DMS 273 treated with DMSO at 0.1 percent for 48 hours (cell line): Measurements from ENCODE around the gene HTR6.

Experiments used
- DNase-seq: peaks from one replicate; lab custom pipeline; 2025; lab: John Stamatoyannopoulos, UW

HTR6 gene

DNA sequence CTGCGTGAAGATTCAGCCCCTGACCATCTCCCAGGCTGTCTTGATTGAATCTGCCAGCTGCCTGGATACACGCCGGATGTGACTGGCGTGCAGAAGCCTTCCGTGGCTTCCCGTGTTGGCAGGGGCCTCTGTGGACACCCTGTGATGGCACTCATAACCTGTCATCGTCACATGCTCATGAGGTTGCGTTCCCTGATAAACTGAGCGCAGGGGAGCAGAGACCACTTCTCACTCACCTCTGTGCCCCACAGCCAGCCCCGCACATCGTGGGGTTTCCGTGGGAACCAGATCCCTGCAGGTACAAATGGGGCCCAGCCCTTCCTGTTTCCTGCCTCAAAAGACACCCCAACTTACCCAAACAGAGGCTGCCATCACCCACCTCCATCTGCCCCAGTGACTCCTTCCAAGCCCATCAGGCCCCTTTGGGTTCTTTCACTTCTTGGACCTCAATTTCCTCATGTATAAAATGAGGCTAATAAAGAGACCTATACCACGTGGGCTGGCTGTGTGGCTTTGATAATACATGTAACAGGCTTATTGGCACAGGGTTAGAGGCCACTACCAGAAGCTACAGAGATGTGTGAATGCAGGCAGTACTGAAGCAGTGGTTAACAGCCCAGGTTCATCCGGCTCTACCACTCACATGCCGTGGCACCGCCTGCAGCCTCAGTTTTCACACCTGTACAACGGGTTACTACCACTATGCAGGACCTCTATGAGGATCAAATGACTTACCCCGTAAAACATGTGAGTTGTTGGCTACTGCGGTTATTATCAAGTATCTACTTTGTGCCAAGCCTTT lies 23.6 kb downstream of the HTR6 start:
- no peak for DNase-seq

DNA sequence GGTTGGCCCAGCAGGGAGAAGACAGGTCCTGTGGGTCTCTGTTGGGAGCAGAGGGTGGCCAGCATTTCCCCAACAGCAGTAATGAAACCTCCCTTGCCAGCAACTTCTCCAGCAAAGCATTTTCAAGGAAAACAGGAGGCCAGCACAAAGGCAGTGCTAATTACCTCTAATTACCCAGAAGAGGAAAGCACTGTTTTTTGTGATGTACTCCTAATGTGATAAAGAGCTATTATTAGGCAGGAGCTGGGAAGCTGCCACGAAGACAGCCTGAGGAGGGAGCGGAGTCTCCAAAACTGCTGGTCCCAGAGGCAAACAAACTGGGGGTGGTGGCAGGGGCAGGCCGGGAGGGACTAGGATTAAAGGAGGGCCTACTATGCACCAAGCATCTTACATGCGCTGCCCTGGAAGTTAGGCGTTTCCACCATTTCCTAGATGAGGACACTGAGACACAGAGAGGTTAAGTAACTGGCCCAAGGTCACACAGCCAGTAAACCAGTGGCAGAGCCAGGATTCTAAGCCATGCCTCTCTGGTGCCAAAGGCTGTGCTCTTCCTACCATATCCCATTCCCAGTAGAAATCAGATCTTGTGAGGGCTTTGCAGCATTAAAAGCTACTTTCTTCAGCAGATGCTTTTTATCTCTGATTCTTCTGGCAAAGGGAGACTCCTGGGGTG lies 24.5 kb downstream of the HTR6 start:
- no peak for DNase-seq

DNA sequence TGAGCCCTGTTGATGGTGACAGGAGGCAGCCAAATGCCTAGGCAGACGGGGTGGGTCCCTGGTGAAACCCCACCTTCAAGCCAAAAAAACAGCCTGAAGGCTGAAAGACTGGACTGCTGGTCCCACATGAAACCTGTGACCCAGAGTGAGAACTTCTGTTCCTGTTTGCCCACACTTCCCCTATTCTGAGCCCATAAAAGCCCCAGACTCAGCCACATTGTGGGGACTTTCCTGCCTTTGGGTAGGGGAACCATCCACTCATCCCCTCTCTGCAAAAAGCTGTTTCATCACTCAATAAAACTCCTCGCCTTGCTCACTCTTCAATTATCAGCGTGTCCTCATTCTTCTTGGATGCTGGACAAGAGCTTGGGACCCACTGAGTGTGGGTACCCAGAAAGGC lies 25.2 kb downstream of the HTR6 start:
- DNase-seq: no peak

DNA sequence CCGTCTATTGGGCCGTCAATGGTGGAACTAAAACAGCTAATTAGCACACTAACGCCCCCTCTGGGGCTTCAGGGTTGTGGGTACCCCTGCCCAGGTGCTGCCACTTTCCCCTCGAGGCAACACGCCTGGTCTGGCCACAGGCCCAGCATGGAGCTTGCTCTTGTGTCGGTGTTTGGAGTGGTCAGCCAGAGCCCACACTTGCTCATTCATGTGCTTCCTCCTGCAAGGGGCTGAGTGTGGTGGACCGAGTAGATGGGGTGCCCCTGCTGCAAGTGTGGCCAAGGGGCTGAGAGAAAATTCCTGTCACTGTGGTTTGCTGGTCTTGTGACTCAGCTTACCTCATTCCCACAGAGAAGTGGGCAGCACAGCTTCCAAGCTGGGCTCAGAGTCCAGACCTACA lies 25.7 kb downstream of the HTR6 start:
- no peak for DNase-seq

DNA sequence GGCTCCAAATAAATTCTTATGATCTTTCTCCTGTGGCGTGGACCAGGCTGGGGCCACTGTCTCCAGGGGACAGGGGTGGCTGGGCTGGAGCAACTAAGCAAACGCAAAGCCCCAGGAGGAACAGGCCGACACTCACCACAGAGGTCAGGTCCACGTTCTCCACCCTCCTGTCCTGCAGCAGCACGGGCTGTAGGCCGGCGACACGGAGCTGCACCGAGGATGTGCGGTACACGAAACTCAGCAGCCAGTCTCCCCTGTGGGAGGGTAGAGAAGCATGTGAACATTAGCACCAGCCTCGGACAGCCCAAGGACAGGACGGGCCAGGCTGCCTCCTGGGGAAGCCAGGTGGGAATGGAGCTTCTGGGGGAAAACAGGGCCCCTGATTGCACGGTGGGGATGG lies 29.6 kb downstream of the HTR6 start:
- no peak for DNase-seq

DNA sequence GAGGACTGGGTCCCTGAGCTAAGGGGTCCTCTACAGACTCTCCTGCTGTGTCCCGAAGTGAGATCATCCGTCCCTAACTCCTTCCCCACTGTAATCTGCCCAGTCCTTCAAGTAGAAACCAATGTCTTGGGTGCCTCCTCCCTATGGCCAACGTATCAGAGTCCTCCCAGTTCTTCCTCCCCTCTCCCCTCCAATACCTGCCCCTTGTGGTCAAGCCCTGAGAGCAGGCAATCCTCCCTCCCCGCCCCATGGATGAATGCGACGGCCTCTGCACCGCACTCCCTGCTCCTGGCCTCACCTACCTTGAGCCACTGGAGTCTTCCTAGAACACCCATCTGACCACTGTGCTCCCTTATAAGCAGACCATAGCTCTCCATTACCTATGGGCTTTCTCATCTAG lies 31.1 kb downstream of the HTR6 start:
- DNase-seq: no peak

DNA sequence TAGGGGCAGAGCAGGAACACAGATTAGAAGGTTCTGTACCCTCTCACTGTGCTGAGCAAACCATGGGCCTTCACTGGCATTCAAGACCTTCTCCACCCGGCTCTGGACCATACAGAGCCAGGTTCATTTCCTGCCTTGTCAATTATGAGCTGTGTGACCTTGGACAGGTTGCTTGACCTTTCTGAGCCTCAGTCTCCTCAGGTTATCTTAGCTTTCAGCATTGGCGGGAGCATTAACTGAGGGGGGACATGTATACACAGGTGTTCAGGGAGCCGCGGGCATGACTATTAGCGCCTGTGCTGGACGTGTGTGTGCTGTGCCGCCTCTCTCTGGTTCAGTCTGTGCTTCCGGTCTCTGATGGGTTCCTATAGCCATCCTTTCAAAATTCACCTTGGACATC lies 32.1 kb downstream of the HTR6 start:
- no peak for DNase-seq

DNA sequence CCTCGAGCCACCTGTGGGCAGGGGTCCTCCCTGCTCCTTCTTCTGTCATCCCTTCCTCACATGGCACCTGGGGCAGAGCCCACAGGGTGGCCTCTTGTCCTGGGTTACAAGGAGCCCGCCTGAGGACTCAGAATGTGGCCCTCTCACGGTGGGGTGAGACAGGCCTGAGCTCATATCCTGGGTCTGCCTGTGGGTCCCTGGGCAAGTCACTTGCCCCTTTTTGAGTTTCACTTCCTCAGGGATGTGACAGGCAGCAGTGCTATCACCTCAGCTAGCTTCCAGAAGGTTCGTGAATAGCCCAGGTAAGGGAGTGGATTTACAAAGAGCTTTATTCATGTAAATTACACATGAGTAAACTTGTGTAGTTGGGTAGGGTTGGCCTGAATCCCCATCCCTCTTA lies 33.5 kb downstream of the HTR6 start:
- no peak for DNase-seq

DNA sequence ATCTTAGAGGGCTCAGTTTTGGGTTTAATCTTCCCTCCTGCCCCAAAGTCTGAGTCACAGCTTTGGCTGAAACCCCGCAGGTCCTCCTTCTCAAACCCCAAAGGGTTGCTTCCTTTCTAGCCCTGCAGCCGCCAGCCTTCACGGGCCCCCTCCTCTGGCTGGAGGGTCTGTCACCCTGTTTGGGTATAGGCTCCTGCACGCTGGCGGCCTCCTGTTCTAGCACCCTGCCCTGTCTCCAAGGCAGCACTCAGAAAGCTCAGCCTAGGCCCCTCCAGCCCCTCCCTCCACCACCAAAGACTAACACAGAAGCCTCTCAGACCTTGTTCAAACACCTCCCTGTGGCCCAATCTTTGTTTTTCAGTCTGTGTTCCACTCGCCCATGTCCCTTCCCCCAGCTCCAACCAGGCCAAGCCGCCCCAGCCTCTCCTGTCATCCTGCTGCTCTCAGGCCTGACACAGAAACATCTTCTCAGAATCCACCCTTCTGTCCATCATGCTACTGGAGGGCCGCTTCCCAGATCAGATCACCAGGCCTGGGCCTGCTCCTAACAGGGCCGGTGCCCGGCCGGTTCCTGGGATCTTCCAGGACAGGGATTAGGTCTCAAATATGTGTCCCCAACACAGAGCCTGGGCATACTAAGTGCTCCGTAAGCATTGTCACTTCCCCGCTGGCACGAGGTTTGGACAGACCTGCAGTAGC lies 35.6 kb downstream of the HTR6 start:
- DNase-seq: no peak

DNA sequence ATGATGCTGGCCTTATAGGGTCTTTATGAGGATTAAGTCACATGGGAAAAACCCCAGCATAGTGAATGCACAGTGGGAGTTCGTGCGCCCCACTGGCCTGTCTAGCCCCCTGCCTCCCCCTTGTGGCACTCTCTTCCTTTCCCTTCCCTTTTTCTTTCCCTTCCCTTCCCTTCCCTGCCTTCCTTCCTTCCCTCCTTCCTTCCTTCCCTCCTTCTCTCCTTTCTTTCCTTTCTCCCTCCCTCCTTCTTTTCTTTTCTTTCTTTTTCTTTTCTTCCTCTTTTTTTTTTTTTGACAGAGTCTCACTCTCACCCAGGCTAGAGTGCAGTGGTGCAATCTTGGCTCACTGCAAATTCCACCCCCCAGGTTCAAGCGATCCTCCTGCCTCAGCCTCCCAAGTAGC lies 38.6 kb downstream of the HTR6 start:
- no peak for DNase-seq

DNA sequence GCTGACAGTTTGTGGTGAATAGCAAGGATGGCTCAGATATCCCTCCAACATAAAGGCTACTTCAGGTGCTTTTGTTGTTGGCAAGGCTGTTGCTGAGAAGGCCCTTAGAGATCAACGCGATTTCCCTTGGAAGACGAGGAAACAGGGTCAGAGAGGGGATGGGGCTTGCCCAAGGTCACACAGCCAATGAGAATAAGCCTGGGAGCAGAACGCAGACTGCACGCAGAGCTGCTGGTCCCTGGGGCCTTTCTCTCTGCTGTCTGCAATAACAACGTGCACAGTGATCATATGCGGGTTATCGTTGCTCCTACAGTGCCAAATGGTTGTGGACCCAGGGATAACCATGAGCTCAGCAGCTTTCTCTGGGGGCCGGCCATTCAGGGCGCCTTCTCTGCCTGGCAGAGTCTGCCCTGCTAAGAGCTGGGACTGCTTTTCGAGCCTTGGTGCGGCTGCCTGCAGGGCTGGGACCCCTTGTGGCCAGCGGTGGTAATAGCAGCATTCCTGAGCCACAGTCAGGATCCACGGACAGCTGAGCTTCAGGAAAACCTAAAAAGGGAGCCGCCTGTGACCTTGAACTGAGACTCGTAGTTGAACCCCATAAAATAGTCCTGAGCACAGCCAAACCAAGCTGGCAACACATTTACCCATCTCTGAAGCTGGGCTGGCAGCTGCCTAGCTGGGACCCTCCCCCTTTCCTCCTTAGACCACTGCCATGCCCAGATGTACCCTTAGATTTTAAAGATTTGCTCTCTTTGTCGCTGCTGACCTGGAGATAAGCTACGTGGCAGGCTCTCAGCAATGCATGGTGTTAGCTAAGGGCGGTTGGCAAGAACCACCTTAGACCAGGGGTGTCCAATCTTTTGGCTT lies 39.8 kb downstream of the HTR6 start:
- peak; percentile 25 for DNase-seq

DNA sequence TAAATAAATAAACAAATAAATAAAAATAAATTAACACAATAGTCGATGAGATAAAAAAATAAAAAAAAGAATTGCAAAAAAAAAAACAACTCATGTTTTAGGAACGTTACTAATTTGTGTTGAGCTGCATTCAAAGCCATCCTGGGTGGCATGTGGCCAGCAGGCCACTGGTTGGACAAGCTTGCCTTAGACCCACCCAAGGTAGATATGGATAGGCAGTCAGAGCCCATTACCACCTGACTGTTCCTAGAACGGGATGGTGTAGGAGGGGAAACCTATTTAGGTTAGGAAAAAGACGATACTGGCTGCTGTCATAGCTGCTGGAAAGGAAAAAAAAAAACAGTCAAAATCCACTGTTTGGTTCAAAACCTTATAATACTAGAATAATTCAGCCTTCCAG lies 40.8 kb downstream of the HTR6 start:
- no peak for DNase-seq

DNA sequence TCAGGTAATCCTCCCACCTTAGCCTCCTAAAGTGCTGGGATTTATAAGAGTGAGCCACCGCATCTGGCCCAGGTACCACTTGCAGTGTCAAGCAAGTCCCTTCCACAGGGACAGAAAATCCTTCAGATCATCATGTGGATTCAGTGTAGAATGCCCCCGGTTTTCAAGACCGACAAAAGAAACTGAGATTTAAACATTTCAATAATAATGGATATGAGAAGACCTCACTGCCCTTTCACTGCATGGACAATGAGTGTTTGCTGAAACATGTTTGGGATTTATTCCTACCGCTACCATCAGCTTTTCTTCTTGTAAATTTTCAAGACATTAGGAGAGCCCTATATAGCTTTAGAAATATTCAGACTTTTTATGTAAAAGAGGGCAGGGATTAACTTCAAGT lies 41.5 kb downstream of the HTR6 start:
- DNase-seq: no peak

DNA sequence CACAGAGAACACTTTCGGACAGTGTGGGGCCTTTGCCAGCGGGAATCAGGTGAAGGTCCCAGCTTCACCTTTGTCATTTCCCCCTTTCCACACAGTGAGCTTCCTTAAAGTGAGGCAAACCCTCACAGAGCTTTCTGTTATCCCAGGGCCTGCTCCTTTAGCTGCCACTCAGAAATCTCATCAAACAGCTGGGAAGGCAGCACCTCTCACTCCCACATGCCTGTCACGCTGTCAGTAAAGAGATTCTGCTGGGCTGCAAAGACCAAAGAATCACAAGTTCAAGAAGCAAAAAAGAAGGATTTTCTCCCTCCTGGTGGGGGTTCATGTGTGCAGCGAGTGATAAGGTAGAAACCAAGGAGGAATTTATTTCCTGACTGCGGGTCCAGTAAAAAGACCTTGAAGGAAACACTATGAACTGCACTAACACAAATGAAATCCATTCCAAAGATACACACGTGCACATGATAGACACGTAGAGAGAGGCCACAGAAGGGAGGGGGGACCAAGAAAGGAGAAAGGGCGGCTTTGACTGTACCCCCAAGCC lies 44.0 kb downstream of the HTR6 start:
- no peak for DNase-seq

DNA sequence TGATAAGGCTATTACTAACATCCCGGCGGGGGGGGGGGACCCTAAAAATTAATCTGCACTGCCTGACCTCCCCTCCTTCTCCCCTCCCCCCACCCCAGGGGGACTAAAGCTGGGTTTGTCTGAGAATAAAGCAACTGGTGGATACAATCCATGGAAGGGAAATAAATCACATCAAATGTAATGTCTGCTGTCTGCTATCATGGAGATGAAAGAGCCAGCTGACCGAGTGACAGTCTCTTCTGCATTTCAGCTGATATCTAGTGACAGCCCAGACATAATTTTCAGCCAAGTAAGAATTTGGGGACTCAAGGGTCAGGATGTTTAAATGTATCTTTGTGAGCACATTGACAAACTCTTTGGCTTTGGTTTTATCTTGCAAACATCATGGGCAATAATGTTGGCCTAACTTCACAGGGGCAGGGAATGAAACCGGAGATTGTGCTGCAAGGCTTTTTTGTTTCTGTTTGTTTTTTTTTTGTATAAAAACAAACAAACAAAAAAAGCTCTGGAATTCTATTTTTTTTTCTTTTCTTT lies 44.7 kb downstream of the HTR6 start:
- no peak for DNase-seq

DNA sequence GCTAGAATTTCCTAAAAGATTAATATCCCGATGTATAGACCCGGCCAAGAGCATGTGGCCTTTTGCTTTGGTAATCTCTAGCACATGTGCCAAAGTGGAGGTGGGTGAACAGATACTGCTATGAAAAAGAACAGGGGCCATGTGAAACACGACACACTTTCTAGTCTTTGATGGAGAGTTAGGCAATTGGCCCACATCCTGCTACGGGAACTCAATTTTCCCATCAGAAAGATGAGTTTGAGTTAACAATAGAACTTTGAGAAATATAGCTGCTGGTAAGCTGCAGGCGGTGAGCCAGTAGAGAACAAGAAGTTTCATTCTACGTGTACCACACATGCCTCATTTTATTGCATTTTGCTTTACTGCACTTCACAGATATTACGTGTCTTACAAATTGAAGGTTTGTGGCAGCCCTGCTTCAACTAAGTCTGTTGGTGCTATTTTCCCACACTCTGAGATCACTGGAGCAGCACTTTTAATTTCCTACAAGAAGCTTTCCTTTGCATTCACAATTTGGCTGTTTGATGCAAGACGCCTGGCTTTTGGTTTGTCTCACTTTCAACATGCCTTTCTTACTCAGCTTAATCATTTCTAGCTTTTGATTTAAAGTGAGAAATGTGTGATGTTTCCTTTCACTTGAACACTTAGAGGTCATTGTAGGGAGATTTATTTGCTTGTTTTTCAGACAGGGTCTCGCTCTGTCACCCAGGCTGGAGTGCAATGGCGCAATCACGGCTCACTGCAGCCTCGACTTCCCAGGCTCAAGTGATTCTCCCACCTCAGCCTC lies 46.3 kb downstream of the HTR6 start:
- no peak for DNase-seq

DNA sequence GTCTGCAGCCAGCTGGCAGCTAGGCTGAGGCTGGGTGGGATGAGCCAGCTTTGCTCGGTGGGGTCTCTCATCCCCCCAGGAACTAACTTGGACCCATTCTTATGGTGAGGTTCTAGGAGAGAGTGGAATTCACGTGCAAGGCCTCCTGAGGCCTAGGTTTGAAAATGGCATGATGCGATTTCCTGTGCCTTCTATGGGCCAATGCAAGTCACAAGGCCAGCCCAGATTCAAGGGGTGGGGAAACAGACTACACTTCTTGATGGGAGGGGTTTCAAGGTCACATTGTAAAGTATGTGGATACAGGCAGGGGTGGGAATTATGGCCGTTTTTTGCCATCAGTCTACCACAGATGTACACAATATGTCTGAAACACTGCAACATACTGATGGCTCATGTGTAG lies 48.3 kb downstream of the HTR6 start:
- no peak for DNase-seq

DNA sequence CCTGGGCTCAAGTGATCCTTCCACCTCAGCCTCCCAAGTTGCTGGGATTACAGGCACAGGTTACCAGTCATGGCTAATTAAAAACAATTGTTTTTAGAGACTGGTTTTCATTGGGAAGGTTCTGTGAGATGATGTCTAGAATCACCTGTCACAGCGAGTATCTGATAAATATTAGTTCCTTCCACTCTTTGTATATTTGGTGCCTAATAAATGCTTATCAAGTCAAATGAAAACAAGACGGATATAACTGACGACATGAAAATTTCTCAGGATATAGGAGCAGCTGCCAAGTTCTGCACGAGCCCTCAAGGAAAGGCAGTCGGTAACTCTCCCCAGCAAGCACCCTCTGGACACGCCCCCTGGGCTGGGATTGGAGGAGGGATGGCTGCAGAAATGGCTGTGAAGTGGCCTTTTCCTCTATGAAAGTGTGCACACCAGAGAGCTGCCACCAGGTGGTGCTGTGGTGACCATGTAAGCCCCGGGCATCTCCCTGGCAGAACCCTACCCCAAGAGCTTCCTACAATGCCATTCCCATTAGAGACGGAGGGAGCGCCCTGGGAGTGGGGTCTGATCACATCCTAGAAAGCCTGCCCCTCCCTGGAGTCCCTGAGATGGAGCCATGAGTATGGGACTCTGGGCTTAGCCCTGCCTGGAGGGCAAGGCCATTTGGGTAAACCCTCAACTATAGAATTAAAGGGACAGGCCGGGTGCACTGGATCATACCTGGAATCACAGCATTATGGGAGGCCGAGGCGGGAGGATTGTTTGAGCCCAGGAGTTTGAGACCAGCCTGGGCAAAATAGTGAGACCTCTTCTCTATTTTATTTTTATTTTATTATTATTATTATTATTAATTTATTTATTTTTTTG lies 50.9 kb downstream of the HTR6 start:
- peak; percentile 87 for DNase-seq

DNA sequence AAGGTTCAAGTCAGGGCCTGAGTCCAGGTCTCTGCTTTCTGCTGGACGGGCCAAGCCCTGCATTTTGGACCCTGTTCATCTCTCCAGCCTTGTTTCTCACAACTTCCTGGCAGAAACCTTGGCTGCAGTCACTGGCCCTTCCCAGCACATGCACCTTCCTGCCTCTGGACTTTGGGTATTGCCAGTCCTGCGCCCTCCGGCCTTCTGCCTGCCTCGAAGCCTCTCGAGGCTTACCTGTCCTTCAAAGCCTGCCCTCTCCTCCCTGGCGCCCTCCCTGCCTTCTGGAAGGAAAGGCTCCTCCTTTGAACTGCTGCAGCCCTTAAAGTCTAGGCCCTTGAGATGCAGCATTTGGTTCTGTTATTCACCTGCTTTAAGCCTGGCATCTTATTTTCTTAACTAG lies 52.8 kb downstream of the HTR6 start:
- DNase-seq: no peak

DNA sequence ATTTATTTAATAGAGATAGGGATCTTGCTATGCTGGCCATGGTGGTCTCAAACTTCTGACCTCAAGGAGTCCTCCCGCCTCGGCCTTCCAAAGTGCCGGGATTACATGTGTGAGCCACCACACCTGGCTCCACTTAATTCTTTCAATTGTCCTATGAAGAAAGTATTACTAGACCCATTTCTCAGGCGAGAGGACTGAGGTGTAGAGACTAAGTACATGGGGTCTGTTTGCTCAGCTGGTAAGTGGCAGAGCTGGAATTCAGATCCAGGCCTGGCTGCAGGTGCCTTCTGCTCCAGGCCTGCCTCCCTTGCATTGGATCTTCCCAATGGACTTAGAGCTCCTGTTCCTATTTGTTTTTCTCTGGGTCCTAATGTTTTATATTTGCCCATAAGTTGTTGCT lies 55.5 kb downstream of the HTR6 start:
- no peak for DNase-seq
